GM12872 (cell line): ENCODE measurements around the gene SLC35F3.

Source experiments
- TF ChIP-seq, protein P1 (sequence below): IDR thresholded peaks from 3 replicates; pipeline ENCODE4 v1.5.1; 2011; ENCODE audit warnings: low read depth, mild to moderate bottlenecking, low read length, moderate library complexity; ENCODE audit not compliant: insufficient read depth

The SLC35F3 gene

DNA sequence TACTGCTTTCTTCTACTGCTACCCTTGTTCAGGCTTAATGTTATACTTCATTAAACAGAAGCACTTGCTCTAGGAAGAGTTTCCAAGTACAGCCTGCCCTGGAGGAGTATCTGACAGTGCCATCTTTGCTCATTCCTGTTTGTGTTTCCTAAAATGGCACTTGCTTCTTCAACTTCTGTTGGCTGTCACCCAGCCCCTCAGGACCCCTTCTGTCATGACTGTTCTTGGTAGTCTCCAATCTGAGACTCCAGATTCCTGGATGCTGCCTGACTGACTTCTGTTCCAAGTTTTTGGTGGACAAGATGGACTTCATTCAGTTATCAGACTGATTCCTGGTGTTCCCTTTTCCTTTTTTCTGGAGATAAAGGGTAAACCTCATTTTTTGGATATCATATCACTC is 104.1 kb downstream of the SLC35F3 start:
- TF ChIP-seq, protein P1, sequence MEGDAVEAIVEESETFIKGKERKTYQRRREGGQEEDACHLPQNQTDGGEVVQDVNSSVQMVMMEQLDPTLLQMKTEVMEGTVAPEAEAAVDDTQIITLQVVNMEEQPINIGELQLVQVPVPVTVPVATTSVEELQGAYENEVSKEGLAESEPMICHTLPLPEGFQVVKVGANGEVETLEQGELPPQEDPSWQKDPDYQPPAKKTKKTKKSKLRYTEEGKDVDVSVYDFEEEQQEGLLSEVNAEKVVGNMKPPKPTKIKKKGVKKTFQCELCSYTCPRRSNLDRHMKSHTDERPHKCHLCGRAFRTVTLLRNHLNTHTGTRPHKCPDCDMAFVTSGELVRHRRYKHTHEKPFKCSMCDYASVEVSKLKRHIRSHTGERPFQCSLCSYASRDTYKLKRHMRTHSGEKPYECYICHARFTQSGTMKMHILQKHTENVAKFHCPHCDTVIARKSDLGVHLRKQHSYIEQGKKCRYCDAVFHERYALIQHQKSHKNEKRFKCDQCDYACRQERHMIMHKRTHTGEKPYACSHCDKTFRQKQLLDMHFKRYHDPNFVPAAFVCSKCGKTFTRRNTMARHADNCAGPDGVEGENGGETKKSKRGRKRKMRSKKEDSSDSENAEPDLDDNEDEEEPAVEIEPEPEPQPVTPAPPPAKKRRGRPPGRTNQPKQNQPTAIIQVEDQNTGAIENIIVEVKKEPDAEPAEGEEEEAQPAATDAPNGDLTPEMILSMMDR, result no peak

DNA sequence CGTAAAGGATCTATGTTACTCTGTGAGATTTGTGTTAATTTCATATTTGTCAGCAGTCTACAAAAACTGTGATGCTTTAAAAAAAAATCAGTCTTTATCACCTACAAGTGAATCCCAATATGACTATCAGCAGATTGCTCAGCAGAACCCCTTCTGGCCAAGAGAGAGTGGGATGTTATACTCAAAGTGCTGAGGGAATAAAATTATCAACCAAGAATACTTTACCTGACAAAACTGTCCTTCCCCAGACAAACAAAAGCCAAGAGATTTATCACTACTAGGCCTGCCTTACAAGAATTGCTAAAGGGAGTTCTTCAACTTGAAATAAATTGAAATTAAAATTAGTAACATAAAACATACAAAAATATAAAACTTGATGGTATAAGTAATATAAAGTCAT is 105.2 kb downstream of the SLC35F3 start:
- TF ChIP-seq, protein P1, result no peak

DNA sequence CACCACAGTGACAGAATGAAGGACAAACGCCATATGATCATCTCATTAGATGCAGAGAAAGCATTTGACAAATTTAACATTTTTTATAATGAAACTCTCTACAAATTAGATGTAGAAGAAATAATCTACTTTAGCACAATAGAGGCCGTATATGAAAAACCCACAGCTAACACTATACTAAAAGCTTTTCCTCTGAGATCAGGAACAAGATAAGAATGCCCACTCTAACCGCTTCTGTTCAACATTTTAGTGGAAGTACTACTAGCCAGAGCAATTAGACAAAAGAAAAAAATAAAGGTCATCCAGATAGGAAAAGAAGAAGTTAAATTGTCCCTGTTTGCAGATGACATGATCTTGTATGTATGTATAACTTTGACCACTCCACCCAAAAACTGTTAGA is 109.7 kb downstream of the SLC35F3 start:
- TF ChIP-seq, protein P1, result no peak

DNA sequence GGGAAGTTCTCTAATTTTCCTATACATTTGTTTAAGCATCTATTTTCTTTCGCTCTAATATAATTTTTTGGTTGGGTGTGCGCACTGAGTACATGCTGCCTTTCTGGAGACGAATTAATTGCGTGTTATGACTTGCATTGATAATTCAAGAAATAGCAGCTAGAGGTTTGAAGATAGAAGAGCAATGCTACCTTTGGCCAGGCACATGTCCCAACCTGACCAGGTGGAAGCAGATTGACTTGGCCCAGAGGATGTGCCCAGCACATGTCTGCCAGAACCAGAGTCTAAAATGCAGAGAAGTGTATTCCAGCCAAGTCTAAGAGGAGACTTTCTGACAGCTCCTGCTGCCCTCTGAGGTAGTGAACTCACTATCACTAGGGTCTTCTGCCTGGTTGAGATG is 114.3 kb downstream of the SLC35F3 start:
- TF ChIP-seq, protein P1, result no peak

DNA sequence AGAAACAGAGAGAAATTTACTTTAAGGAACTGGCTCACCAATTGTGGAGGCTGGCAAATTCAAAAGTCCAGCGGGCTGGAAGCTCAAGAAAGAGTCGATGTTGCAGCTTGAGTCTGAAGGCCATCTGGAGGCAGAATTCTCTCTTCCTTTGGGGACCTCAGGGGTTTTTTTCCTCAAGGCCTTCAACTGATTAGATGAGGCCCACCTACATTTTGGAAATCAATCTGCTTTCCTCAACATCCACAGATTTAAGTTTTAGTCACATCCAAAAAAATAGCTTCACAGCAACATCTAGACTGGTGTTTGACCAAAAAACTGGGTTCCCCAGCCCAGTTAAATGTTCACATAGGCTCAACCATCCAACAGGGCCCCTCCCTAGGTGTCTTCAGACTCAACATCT is 114.9 kb downstream of the SLC35F3 start:
- TF ChIP-seq, protein P1, result no peak

DNA sequence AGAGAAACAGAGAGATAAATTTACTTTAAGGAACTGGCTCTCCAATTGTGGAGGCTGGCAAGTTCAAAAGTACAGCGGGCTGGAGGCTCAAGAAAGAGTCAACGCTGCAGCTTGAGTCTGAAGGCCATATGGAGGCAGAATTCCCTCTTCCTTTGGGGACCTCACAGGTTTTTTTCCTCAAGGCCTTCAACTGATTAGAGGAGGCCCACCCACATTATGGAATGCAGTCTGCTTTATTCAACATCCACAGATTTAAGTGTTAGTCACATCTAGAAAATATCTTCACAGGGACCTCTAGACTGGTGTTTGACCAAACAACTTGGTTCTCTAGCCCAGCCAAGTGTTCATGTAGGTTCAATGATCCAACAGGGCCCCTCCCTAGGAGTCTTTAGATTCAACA is 117.8 kb downstream of the SLC35F3 start:
- TF ChIP-seq, protein P1, result no peak

DNA sequence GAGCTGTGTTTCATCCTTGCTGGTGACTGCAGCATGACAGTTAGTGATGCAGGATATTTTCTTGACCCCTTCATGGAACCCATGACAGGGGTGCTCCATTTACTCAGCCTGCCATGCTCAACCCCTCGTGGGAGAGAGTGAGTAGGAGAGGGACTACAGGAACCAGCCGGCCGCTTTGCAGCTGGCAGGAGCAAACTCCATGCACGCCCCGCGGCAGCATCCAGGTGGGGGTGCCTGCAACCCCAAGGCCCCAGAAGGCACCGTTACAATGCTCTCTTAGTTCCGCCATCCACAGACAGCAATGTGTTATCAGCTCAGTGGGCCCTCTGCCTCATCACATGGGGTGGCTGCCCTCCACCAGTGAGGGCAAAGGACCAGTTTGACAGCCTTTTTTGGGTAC is 135.1 kb downstream of the SLC35F3 start:
- TF ChIP-seq, protein P1, result no peak
